D721Med (cell line): ENCODE results near the gene PRKCA.

Experiments used
- DNase-seq: peaks from one replicate; pipeline ENCODE4 v3.0.0; 2011; ENCODE audit warnings: low spot score; ENCODE audit not compliant: insufficient read length
- FAIRE-seq: peaks from 2 replicates; lab custom pipeline; 2011; peaks lifted over from hg19 to GRCh38; lab: Jason Lieb, UNC
- TF ChIP-seq, protein P1 (sequence below): IDR thresholded peaks from 2 replicates; pipeline ENCODE4 v1.5.1; 2012; ENCODE audit warnings: mild to moderate bottlenecking, control low read depth; ENCODE audit not compliant: insufficient read depth; ENCODE audit errors: missing control alignments

Gene PRKCA

DNA sequence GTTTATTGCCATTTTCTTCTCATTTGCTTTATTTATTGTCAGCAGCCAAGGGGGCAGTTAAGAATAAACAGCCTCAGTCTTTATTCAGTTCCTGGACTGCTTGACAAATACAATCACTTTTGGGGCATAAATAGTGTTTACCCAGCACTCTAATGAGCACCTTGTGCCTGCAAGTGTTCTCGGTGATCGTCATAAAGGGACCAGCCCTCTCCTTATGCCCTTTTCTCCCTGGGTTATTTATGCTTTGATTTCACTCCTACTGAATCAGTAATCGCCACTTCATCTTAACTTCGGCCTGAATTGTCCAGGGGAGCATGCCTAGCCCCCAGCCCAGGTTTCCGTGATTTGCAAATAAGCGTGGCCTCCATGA, 476.8 kb downstream of the PRKCA start:
- TF ChIP-seq, protein P1, sequence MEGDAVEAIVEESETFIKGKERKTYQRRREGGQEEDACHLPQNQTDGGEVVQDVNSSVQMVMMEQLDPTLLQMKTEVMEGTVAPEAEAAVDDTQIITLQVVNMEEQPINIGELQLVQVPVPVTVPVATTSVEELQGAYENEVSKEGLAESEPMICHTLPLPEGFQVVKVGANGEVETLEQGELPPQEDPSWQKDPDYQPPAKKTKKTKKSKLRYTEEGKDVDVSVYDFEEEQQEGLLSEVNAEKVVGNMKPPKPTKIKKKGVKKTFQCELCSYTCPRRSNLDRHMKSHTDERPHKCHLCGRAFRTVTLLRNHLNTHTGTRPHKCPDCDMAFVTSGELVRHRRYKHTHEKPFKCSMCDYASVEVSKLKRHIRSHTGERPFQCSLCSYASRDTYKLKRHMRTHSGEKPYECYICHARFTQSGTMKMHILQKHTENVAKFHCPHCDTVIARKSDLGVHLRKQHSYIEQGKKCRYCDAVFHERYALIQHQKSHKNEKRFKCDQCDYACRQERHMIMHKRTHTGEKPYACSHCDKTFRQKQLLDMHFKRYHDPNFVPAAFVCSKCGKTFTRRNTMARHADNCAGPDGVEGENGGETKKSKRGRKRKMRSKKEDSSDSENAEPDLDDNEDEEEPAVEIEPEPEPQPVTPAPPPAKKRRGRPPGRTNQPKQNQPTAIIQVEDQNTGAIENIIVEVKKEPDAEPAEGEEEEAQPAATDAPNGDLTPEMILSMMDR = no peak
- no peak for FAIRE-seq
- no peak for DNase-seq

DNA sequence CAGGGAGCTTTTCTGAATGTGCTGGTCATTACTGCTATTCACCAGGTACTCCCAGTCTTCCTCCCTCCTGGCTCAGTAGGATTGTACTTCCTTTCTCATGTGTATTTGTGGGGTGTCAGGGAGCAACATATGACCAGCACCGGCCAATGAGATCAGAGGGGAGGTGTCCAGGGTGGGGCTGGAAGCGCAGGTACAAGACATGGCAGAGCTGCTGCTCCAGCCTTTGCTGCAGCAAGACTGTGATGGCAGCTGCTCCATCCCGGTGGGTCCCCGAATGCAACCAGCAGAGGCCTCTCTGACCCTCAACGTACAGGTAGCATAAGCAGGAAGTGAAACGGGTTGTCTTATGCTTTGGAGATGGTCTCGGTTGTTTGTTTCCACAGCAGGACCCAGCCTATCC, 478.7 kb downstream of the PRKCA start:
- TF ChIP-seq, protein P1 = no peak
- FAIRE-seq (no peak), DNase-seq (no peak)

DNA sequence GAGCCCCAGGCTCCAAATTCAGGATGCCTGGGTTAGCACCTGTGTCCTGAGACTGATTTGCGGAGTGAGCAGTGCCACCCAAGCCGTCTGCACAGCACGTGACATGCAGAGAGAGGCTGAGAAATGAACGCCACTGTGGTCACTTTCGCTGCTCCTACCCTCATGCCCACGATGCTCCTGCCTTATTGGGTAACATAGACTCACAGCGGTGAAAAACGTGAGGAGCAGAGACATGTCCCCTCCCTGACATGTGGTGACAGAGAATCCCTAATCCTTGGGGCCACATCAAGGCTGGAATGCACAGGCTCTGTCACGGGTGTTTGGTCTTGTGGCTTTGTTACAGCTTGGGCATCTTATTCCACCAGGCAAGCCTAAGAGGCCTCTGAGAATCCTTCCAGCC, 480.4 kb downstream of the PRKCA start:
- DNase-seq = no peak
- TF ChIP-seq, protein P1 = no peak
- FAIRE-seq = no peak

- TF ChIP-seq, protein P1 = no peak
- no peak for DNase-seq
These were observed 481.4 kb downstream of the PRKCA start for GRCh38 chr17:66783656-66784381.

DNA sequence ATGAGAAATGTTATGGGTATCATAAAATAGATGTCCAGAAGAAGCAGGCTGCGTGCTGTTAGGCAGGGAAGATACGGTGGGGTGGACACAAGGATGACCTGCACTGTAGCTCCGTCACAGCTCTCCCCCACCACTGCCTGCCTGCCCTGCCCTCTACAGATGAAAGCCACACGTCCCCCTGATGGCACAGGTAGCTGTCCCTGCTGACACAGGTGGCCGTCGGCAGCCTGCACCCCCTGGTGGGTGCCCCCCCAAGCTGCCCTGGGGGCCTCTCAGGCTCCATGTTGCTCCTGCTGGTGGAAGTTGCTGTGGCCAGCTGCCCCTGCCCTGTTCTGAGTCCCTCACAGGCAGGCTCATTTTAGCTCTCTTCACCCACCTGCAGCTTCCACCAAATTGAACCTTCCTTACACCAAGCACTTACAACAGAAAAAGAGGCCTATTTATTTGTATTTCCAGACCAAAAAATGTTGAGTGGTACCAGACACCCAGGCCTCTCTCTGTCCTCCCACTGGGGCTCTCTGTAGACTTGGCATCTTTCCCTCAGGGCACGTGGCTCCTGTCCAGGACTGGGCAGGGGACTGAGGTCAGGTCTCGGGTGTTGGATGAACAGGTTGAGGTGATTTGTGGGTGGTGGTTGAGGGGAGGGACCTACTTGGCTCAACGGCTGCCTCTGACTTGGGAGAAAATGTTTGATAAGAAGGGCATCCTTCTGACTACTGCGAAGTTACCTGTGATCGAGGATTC, 482.4 kb downstream of the PRKCA start:
- TF ChIP-seq, protein P1 = no peak
- FAIRE-seq = no peak

More at GRCh38 chr17:66783656-66784381, 481.4 kb downstream of the PRKCA start:
- no peak for FAIRE-seq

DNA sequence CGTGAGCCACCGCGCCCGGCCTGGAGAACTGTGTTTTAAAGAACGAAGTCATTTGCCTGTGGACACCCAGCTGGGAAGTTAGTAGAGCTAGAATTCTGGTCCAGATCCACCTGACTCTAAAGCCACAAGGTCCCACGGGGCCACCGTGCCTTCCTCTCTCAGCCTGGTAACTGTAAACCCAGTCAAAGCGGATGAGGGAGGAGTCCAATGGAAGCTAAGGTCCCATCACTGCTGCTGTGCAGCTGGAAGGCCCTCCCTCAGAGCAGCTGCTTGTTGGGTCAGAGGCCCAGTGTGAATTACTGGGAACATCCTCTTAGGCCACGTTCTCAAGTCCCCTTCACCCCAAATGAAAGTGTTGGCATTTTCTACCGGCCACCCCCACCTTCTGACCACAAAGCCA, 483.7 kb downstream of the PRKCA start:
- TF ChIP-seq, protein P1 = no peak
- DNase-seq (no peak), FAIRE-seq (no peak)

More for the DNA sequence above, 482.4 kb downstream of the PRKCA start:
- no peak for DNase-seq

- TF ChIP-seq, protein P1 = no peak
- DNase-seq = no peak
- no peak for FAIRE-seq
These were observed 485.5 kb downstream of the PRKCA start for GRCh38 chr17:66787914-66788313.
